MCF 10A (cell line): ENCODE results near the gene CAMK2B. TPM values are rescaled to one million over a fixed set of nuclear protein-coding genes. Genes with fewer than 3 reads are reported as not detected.

Experiments
- BruUV-seq: library from RNA; stranded (reverse); fragments of 400-500 nt; replicated peaks from 2 replicates; lab custom pipeline; 2021; lab: Mats Ljungman, UMichigan
- CTCF ChIA-PET: fragments of 300-600 bp; sonication (Branson Sonifier 250); formaldehyde crosslinking; extraction: SDS; loops from one replicate; lab custom pipeline; 2021; ENCODE audit warnings: antibody characterized with exemption, inconsistent platforms; lab: Yijun Ruan, JAX
- POLR2A ChIA-PET: fragments of 300-600, 350-650 bp; sonication (Branson Sonifier 250); formaldehyde crosslinking; extraction: SDS; loops from one replicate; lab custom pipeline; 2020; ENCODE audit warnings: antibody characterized with exemption, inconsistent platforms; lab: Yijun Ruan, JAX
- DNase-seq: peaks from one replicate; pipeline ENCODE4 v3.0.0-alpha.2; 2018; ENCODE audit not compliant: unreplicated experiment
- H3K27ac Mint-ChIP-seq: one replicate; pipeline ENCODE4 v1.8.0; 2022; ENCODE audit warnings: mild to moderate bottlenecking, low read depth, mixed read lengths; ENCODE audit not compliant: unreplicated experiment
- H3K27me3 Mint-ChIP-seq: one replicate; pipeline ENCODE4 v1.8.0; 2022; ENCODE audit warnings: mixed read lengths; ENCODE audit not compliant: insufficient read depth, unreplicated experiment
- H3K36me3 Mint-ChIP-seq: one replicate; pipeline ENCODE4 v1.8.0; 2022; ENCODE audit warnings: mild to moderate bottlenecking, moderate library complexity, mixed read lengths; ENCODE audit not compliant: insufficient read depth, unreplicated experiment
- H3K4me1 Mint-ChIP-seq: one replicate; pipeline ENCODE4 v1.8.0; 2022; ENCODE audit warnings: mixed read lengths; ENCODE audit not compliant: insufficient read depth, unreplicated experiment
- H3K4me3 Mint-ChIP-seq: one replicate; pipeline ENCODE4 v1.8.0; 2022; ENCODE audit warnings: mild to moderate bottlenecking, moderate library complexity, mixed read lengths; ENCODE audit not compliant: unreplicated experiment
- H3K9me3 Mint-ChIP-seq: one replicate; pipeline ENCODE4 v1.8.0; 2022; ENCODE audit warnings: mixed read lengths; ENCODE audit not compliant: unreplicated experiment
- CTCF ChIP-seq: fragments of 200-600 bp; IDR thresholded peaks from one replicate; pipeline ENCODE4 v1.8.0; 2022; ENCODE audit warnings: antibody characterized with exemption, mild to moderate bottlenecking; ENCODE audit not compliant: unreplicated experiment
- intact Hi-C: fragments of 100-400 bp; cut with micrococcal nuclease; formaldehyde crosslinking; loops from 2 replicates; pipeline ENCODE4 v1.14.1; 2022
- total RNA-seq: library from RNA; stranded (reverse); gene quantifications from 2 replicates; pipeline ENCODE4 v1.2.3, GENCODE V29; 2022

The CAMK2B gene
- total RNA-seq, 1 experiment from 2014 or later, result 1.8 TPM

GRCh38 chr7:44276571-44277221 is 48.7 kb downstream of the CAMK2B start:
- Mint-ChIP-seq H3K36me3 (no peaks in the 10 kb centered on the region), H3K4me3 (no peak overlapping the region), H3K9me3 (no peaks in the 10 kb centered on the region), H3K27ac (no peak overlapping the region), H3K4me1 (no peaks in the 10 kb centered on the region), H3K27me3 (no peaks in the 10 kb centered on the region)
- POLR2A ChIA-PET, result no interaction called here
- DNase-seq, result no peak
- BruUV-seq, result no TSS peak
- intact Hi-C loops, result no loop called here
- CTCF ChIA-PET, result no interaction called here
- TF ChIP-seq CTCF, result no peak

- no peaks in the 10 kb centered on the region for H3K4me1 Mint-ChIP-seq
- TF ChIP-seq CTCF, result no peak
- H3K9me3 Mint-ChIP-seq, result no peaks in the 10 kb centered on the region
- H3K27me3 Mint-ChIP-seq, result no peaks in the 10 kb centered on the region
- CTCF ChIA-PET, result no interaction called here
- H3K27ac Mint-ChIP-seq, result no peak overlapping the region
- POLR2A ChIA-PET, result no interaction called here
- BruUV-seq, result no TSS peak
- intact Hi-C loops, result no loop called here
- H3K36me3 Mint-ChIP-seq, result no peaks in the 10 kb centered on the region
- DNase-seq, result no peak
- no peak overlapping the region for H3K4me3 Mint-ChIP-seq
These were observed 49.3 kb downstream of the CAMK2B start for GRCh38 chr7:44275957-44276570.

GRCh38 chr7:44275146-44275545 is 50.2 kb downstream of the CAMK2B start:
- ChIA-PET POLR2A (no interaction called here), CTCF (no interaction called here)
- Mint-ChIP-seq H3K4me3 (no peak overlapping the region), H3K27me3 (no peaks in the 10 kb centered on the region), H3K4me1 (no peaks in the 10 kb centered on the region), H3K9me3 (no peaks in the 10 kb centered on the region), H3K36me3 (no peaks in the 10 kb centered on the region), H3K27ac (no peak overlapping the region)
- DNase-seq, result no peak
- BruUV-seq, result no TSS peak
- TF ChIP-seq CTCF, result no peak
- intact Hi-C loops, result no loop called here

GRCh38 chr7:44274623-44274975 is 50.8 kb downstream of the CAMK2B start:
- H3K27me3 Mint-ChIP-seq, result no peaks in the 10 kb centered on the region
- no peak overlapping the region for H3K4me3 Mint-ChIP-seq
- BruUV-seq, result no TSS peak
- no peak overlapping the region for H3K27ac Mint-ChIP-seq
- intact Hi-C loops, result no loop called here
- POLR2A ChIA-PET, result no interaction called here
- H3K4me1 Mint-ChIP-seq, result no peaks in the 10 kb centered on the region
- no peak for DNase-seq
- no peaks in the 10 kb centered on the region for H3K9me3 Mint-ChIP-seq
- CTCF ChIA-PET, result no interaction called here
- no peaks in the 10 kb centered on the region for H3K36me3 Mint-ChIP-seq
- TF ChIP-seq CTCF, result no peak
